GM23338 (cell line): ENCODE measurements around the gene ERC1. TPM values are rescaled to one million over a fixed set of nuclear protein-coding genes. Genes with fewer than 3 reads are reported as not detected.

Experiments
- ATAC-seq: fragments of 200-7000 bp; cut with Tn5 transposase; 3 replicates; pipeline ENCODE4 v1.9.1; 2020
- DNase-seq: peaks from one replicate; pipeline ENCODE4 v3.0.0-alpha.2; 2015; ENCODE audit warnings: low spot score
- H2AFZ ChIP-seq: fragments of 200-600 bp; sonication (generic); 2 replicates; pipeline ENCODE4 v1.8.0; 2016; ENCODE audit warnings: antibody characterized with exemption, mild to moderate bottlenecking, moderate library complexity
- H3F3A ChIP-seq: fragments of 200-600 bp; sonication (generic); replicated peaks from 2 replicates; pipeline ENCODE4 v1.8.0; 2017; ENCODE audit warnings: antibody characterized with exemption, mixed run types, low read depth
- H3K27ac ChIP-seq: fragments of 200-600 bp; sonication (generic); 2 replicates; pipeline ENCODE4 v1.6.1; 2016; ENCODE audit warnings: low read depth
- H3K27me3 ChIP-seq: fragments of 200-600 bp; sonication (generic); 2 replicates; pipeline ENCODE4 v1.8.0; 2016; ENCODE audit warnings: mild to moderate bottlenecking, mixed run types, moderate library complexity; ENCODE audit not compliant: insufficient read depth
- H3K36me3 ChIP-seq: fragments of 200-600 bp; sonication (generic); 2 replicates; pipeline ENCODE4 v1.8.0; 2016; ENCODE audit warnings: mild to moderate bottlenecking; ENCODE audit not compliant: insufficient read depth
- H3K4me1 ChIP-seq: fragments of 200-600 bp; sonication (generic); 2 replicates; pipeline ENCODE4 v1.8.0; 2016; ENCODE audit warnings: mild to moderate bottlenecking, moderate library complexity; ENCODE audit not compliant: insufficient read depth
- H3K4me2 ChIP-seq: fragments of 200-600 bp; sonication (generic); 2 replicates; pipeline ENCODE4 v1.7.1; 2017; ENCODE audit warnings: mixed run types
- H3K4me3 ChIP-seq: fragments of 200-600 bp; sonication (generic); 2 replicates; pipeline ENCODE4 v1.6.1; 2016; ENCODE audit warnings: mixed run types
- H3K79me2 ChIP-seq: fragments of 200-600 bp; sonication (generic); replicated peaks from 2 replicates; pipeline ENCODE4 v1.8.0; 2017; ENCODE audit warnings: mild to moderate bottlenecking; ENCODE audit not compliant: insufficient read depth
- H3K9me2 ChIP-seq: fragments of 200-600 bp; sonication (generic); 2 replicates; pipeline ENCODE4 v1.8.0; 2017; ENCODE audit not compliant: insufficient read depth
- H4K20me1 ChIP-seq: fragments of 200-600 bp; sonication (generic); replicated peaks from 2 replicates; pipeline ENCODE4 v1.8.0; 2017; ENCODE audit warnings: mild to moderate bottlenecking; ENCODE audit not compliant: insufficient read depth
- H3K27ac Mint-ChIP-seq: 2 replicates; pipeline ENCODE4 v1.8.0; 2020; ENCODE audit warnings: inconsistent platforms, mild to moderate bottlenecking, moderate library complexity, mixed read lengths
- H3K27me3 Mint-ChIP-seq: 3 replicates; pipeline ENCODE4 v1.8.0; 2022; ENCODE audit warnings: low read depth, mild to moderate bottlenecking, moderate library complexity, mixed read lengths, inconsistent platforms; ENCODE audit not compliant: insufficient read depth, poor library complexity
- H3K36me3 Mint-ChIP-seq: 3 replicates; pipeline ENCODE4 v1.8.0; 2021; ENCODE audit warnings: low read depth, mild to moderate bottlenecking, inconsistent platforms, moderate library complexity, mixed read lengths
- H3K4me1 Mint-ChIP-seq: 3 replicates; pipeline ENCODE4 v1.8.0; 2020; ENCODE audit warnings: mild to moderate bottlenecking, inconsistent platforms, mixed read lengths
- H3K4me3 Mint-ChIP-seq: 3 replicates; pipeline ENCODE4 v1.8.0; 2021; ENCODE audit warnings: moderate library complexity, mild to moderate bottlenecking, inconsistent platforms, mixed read lengths
- H3K9me3 Mint-ChIP-seq: 3 replicates; pipeline ENCODE4 v1.8.0; 2020; ENCODE audit warnings: moderate library complexity, mild to moderate bottlenecking, inconsistent platforms, mixed read lengths
- CREB1 ChIP-seq: fragments of 250-450 bp; sonication (Bioruptor Pico); IDR thresholded peaks from 2 replicates; pipeline ENCODE4 v1.5.0; 2020; ENCODE audit warnings: low read depth, mild to moderate bottlenecking, moderate library complexity
- CTCF ChIP-seq, 2 experiments: fragments of 200-600 bp in 1 of 2; sonication (generic) in 1 of 2; conservative IDR thresholded peaks; 2 replicates each; pipeline versions ENCODE4 v1.5.1 to v1.6.1; 2016 to 2017; ENCODE audit warnings: antibody characterized with exemption in 2 of 2, low read depth in 2 of 2, mild to moderate bottlenecking in 2 of 2, moderate library complexity in 1 of 2
- EZH2 ChIP-seq: fragments of 200-600 bp; sonication (generic); IDR thresholded peaks from one replicate; pipeline ENCODE4 v1.8.0; 2017; ENCODE audit warnings: antibody characterized with exemption, mild to moderate bottlenecking, low read depth; ENCODE audit not compliant: unreplicated experiment
- EZH2phosphoT487 ChIP-seq: fragments of 200-600 bp; sonication (generic); IDR thresholded peaks from one replicate; pipeline ENCODE4 v1.8.1; 2018; ENCODE audit warnings: antibody characterized with exemption; ENCODE audit not compliant: unreplicated experiment
- JUNB ChIP-seq: IDR thresholded peaks from one replicate; pipeline ENCODE4 v1.6.1; 2016; ENCODE audit warnings: antibody characterized with exemption; ENCODE audit not compliant: unreplicated experiment
- NANOG ChIP-seq: IDR thresholded peaks from 2 replicates; pipeline ENCODE4 v1.6.1; 2016; ENCODE audit warnings: antibody characterized with exemption, borderline replicate concordance
- POLR2AphosphoS5 ChIP-seq: IDR thresholded peaks from 2 replicates; pipeline ENCODE4 v1.6.1; 2016; ENCODE audit warnings: antibody characterized with exemption, low read depth
- REST ChIP-seq: IDR thresholded peaks from one replicate; pipeline ENCODE4 v1.6.1; 2018; ENCODE audit warnings: antibody characterized with exemption; ENCODE audit not compliant: unreplicated experiment
- STAT1 ChIP-seq: IDR thresholded peaks from one replicate; pipeline ENCODE4 v1.6.1; 2016; ENCODE audit warnings: antibody characterized with exemption; ENCODE audit not compliant: unreplicated experiment
- ZNF114 ChIP-seq: fragments of 250-450 bp; sonication (Bioruptor Pico); IDR thresholded peaks from 2 replicates; pipeline ENCODE4 v1.5.0; 2020; ENCODE audit warnings: mild to moderate bottlenecking, moderate library complexity
- ZNF331 ChIP-seq: fragments of 250-450 bp; sonication (Bioruptor Pico); IDR thresholded peaks from 2 replicates; pipeline ENCODE4 v1.5.0; 2020; ENCODE audit warnings: low read depth, mild to moderate bottlenecking, moderate library complexity
- ZNF462 ChIP-seq: fragments of 250-450 bp; sonication (Bioruptor Pico); IDR thresholded peaks from 2 replicates; pipeline ENCODE4 v1.5.0; 2020; ENCODE audit warnings: mild to moderate bottlenecking, moderate library complexity
- polyA plus RNA-seq: library from polyadenylated mRNA; unstranded; fragments of >200 nt; fragmentation: Nextera tagmentation; extraction: Ambion mirVana; gene quantifications from 2 replicates; pipeline ENCODE4 v1.2.1, GENCODE V29; 2016
- total RNA-seq: library from RNA; depleted of rRNA; stranded (reverse); fragments of >200 nt; shearing (Covaris generic); gene quantifications from 2 replicates; pipeline ENCODE4 v1.2.3, GENCODE V29; 2014
- TF ChIP-seq, protein P1 (sequence below): IDR thresholded peaks from 2 replicates; pipeline ENCODE4 v1.6.1; 2016; ENCODE audit warnings: antibody characterized with exemption

Gene ERC1
- total and polyA plus RNA-seq, 2 experiments from 2014 or later, result 28.1 to 35.3 TPM

DNA sequence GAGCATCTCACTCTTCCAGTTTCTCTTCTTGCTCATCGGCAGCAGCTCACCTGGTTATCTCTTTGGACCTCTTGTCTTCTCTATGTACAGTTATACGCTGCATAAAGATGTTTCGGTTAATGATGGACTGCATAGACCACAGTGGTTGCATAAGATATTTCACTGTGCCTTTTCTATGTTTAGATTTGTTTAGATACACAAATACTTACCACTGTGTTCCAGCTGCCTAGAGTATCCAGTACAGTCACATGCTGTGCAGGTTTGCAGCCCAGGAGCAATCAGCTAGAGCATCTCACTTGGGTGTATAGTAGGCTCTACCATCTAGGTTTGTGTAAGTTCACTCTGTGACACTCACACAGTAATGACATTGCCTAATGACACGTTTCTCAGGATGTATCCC, 545.8 kb downstream of the ERC1 start:
- Histone ChIP-seq H3K27ac (no peak overlapping the region), H3F3A (0 out of 2 replicates have a peak, but pooled peaks cover 4% of the 10 kb centered on the region), H4K20me1 (no peaks in the 10 kb centered on the region), H3K9me2 (no peaks in the 10 kb centered on the region), H3K27me3 (peaks cover 43% of the 10 kb centered on the region), H3K4me3 (no peak overlapping the region), H3K36me3 (no peaks in the 10 kb centered on the region), H3K4me2 (no peak overlapping the region), H2AFZ (no peak overlapping the region), H3K4me1 (peaks cover 6% of the 10 kb centered on the region; the same call in 1 of the 2 replicates), H3K79me2 (no peaks in the 10 kb centered on the region)
- H3K27me3 Mint-ChIP-seq, result peaks cover 34% of the 10 kb centered on the region
- H3K4me3 Mint-ChIP-seq, result no peak overlapping the region
- H3K9me3 Mint-ChIP-seq, result no peaks in the 10 kb centered on the region
- H3K36me3 Mint-ChIP-seq, result no peaks in the 10 kb centered on the region
- no peak for TF ChIP-seq ZNF331 (CRISPR knock-in tag)
- no peak for TF ChIP-seq EZH2
- TF ChIP-seq REST, result no peak
- TF ChIP-seq CREB1 (CRISPR knock-in tag), result no peak
- TF ChIP-seq EZH2phosphoT487, result no peak
- TF ChIP-seq ZNF114 (CRISPR knock-in tag), result no peak
- TF ChIP-seq NANOG, result no peak
- no peak for TF ChIP-seq STAT1
- TF ChIP-seq POLR2AphosphoS5, result no peak
- TF ChIP-seq, protein P1, sequence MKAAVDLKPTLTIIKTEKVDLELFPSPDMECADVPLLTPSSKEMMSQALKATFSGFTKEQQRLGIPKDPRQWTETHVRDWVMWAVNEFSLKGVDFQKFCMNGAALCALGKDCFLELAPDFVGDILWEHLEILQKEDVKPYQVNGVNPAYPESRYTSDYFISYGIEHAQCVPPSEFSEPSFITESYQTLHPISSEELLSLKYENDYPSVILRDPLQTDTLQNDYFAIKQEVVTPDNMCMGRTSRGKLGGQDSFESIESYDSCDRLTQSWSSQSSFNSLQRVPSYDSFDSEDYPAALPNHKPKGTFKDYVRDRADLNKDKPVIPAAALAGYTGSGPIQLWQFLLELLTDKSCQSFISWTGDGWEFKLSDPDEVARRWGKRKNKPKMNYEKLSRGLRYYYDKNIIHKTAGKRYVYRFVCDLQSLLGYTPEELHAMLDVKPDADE, result no peak
- no peak for TF ChIP-seq ZNF462
- TF ChIP-seq JUNB, result no peak
- TF ChIP-seq CTCF (conservative IDR thresholded peaks at IDR 0.05; ENCODE audit: low read depth in 2 of 2), result no peak
- no peak overlapping the region for H3K27ac Mint-ChIP-seq
- ATAC-seq (no peak), DNase-seq (no peak)
- peaks cover 13% of the 10 kb centered on the region for H3K4me1 Mint-ChIP-seq
